HG03575 (cell line): ENCODE results near the gene ZNF547.
"Not testable (repeated sequence)": the region's sequence is repeated elsewhere in the genome, so short reads cannot be mapped to it uniquely, and the experiment has no call there.

Experiments
- ATAC-seq: cut with Tn5 transposase; IDR thresholded peaks from one replicate; pipeline ENCODE4 v1.9.1; 2021; ENCODE audit not compliant: unreplicated experiment, insufficient number of reproducible peaks, low FRiP score; ENCODE audit errors: extremely low read depth

ZNF547 gene

DNA sequence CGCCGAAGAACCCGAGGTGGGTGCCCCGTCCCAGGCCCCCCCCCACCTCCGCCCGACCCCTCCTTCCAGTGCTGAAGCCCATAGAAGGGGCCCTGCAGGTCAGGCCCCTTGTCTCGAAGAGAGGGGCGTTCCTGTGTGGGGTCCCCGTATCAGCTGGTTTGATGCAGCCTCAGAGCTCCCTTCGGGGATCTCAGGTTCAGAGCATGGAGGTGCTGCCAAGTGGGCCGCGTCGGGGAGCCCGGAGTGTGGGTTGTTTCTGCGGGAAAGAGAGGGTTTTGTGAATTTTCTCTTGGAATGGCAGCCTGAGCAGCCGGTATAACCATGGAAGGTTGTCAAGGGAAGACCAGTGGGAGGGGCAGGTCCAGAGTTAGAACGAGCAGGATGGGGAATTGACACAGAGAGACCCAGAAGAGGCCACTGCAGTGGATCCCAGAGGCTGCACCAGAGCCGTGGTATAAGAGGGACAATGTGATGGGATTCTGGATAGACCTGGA is 384 bp downstream of the ZNF547 start:
- ATAC-seq, result no peak

DNA sequence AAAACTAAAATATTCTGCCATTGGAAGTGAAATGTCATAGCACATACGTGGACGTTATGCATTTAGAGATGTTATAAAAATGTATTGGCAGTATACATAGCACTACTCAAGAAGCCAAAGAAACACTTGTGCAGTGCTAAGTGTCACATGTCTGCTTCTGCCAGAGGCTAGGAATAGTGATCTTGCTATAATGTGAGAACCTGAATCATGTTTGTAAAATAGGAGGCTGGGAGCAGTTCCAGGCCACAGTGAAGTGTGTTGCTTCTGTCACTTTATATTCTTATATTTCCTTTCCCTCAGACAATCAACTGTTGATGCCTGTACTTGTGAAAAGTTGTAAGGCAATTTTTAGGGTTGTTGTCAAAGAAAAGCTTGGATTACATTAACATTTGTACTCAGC is 3.4 kb downstream of the ZNF547 start:
- ATAC-seq, result no peak

DNA sequence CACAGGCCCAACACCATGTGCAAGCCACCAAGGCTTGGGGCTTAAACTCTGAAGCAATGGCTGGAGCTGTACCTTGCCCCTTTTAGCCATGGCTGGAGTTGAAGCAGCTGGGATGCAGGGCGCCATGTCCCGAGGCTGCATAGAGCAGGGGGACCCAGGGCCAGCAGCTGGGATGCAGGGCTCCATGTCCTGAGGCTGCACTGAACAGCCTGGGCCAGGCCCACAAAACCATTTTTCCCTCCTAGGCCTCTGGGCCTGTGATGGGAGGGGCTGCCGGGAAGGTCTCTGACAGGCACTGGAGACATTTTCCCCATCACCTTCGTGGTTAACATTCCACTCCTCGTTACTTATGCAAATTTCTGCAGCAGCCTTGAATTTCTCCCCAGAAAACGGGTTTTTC is 10.8 kb downstream of the ZNF547 start:
- ATAC-seq, result no peak

GRCh38 chr19:57374647-57375046 is 11.3 kb downstream of the ZNF547 start:
- not testable (repeated sequence) for ATAC-seq

- no peak for ATAC-seq
These were observed 12.8 kb downstream of the ZNF547 start for GRCh38 chr19:57376151-57376550.

DNA sequence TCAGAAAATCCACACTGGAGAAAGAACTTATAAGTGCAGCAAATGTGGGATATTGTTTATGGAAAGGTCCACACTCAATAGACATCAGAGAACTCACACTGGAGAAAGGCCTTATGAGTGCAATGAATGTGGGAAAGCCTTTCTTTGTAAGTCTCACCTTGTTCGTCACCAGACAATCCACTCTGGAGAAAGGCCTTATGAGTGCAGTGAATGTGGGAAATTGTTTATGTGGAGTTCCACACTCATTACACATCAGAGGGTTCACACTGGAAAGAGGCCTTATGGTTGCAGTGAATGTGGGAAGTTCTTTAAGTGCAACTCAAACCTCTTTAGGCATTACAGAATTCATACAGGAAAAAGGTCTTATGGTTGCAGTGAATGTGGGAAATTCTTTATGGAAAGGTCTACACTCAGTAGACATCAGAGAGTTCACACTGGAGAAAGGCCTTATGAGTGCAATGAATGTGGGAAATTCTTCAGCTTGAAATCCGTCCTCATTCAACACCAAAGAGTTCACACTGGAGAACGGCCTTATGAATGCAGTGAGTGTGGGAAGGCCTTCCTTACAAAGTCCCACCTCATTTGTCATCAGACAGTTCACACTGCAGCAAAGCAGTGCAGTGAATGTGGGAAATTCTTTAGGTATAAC is 14.3 kb downstream of the ZNF547 start:
- ATAC-seq, result no peak

DNA sequence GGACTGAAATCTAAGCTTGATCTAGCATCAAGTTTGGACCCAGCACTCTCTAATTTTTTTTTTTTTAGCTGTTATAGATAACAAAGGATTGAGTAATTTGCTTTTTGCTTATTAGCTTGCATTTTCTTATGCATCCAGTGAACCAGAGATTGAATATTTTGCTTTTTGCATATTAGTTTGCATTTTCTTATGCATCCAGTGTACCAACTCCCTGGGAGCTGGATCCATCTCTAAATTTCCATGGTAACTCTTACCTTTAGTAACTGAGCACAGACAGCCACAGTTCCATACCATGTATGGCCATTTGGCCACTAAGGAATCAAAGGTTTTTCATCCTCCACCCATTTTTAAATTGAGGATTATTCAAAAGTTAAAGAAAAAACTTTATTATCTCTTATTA is 17.6 kb downstream of the ZNF547 start:
- no peak for ATAC-seq

DNA sequence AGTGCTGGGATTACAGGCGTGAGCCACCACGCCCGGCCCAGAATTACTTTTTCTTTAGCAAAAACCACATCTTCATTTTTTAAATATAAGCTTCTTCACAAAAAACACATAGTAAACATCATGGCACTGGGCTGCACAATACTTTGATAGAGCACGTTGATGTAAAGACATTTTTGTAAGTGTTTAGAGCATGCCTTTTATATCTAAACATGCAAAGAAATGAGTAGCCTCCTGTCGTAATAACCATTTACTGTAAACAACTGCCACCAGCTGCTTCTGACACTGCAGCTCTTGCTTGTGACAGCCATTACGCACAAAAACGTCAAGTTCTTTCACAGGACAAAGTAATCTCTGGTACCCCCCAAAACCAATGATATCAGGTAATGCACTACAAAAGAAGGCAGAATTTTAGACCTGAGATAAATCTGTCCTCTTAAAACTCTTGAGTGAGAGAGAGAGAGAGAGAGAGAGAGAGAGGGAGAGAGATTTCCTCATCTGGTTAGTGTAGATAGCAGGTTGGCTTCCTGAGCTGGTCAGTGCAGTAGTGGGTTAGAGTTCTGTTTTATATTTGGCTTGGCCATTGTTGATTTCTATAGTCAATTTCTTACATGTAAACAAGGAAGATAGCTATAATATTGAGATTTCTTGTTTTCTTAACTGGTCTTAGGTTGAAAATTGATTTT is 19.6 kb downstream of the ZNF547 start:
- no peak for ATAC-seq

GRCh38 chr19:57389194-57389729 is 25.9 kb downstream of the ZNF547 start:
- peak; percentile 14 for ATAC-seq

DNA sequence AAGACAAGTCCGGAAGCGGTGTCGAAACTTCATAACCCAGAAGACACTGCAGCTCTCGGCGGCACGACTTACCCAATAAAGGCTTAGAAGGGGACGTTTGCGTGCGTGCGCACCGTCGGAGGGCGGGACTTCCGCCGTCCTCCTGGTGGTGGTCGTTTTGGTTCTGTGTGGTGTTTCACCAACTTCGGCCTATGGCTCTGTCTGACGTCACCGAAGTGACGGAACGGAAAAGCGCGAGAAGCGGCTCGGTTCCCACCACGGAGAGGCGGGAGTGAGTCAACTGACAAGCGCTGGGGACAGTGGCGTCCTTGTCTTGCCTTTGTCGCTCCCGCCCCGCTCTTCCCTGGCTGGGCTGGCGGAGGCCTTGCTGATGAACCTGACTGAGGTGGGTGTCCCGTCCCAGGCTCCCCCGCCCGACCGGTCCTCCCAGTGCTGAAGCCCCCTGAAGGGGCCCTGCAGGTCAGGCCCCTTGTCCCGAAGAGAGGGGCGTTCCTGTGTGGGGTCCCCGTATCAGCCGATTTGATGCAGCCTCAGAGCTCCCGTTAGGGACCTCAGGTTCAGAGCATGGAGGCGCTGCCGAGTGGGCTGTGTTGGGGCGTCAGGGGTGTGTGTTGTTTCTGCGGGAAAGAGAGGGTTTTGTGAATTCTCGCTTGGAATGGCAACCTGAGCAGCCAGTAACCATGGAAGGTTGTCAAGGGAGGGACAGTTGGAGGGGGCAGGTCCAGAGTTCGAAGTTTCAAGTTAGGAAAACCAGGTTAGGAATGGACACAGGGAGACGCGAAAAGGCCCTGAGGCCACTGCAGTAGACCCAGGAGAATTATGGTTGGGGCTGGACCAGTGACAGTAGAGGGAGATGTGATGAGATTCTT is 26.6 kb downstream of the ZNF547 start, which contains the start of gene ZNF548:
Gene ZNF548 (plus strand): TSS at position 125 of the 869 bp plus-strand sequence. CDS start 246 bp downstream, at position 371.
- ATAC-seq, result peak; percentile 89

- ATAC-seq, result no peak
These were observed 32.4 kb downstream of the ZNF547 start for GRCh38 chr19:57395710-57396109.

DNA sequence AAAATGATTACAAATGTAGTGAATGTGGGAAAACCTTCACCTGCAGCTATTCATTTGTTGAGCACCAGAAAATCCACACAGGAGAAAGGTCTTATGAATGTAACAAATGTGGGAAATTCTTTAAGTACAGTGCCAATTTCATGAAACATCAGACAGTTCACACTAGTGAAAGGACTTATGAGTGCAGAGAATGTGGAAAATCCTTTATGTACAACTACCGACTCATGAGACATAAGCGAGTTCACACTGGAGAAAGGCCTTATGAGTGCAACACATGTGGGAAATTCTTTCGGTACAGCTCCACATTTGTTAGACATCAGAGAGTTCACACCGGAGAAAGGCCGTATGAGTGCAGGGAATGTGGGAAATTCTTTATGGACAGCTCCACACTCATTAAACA is 35.5 kb downstream of the ZNF547 start:
- no peak for ATAC-seq

- ATAC-seq, result no peak
These were observed 40.6 kb downstream of the ZNF547 start for GRCh38 chr19:57403737-57404563.

GRCh38 chr19:57406516-57407123 is 43.3 kb downstream of the ZNF547 start:
- no peak for ATAC-seq

DNA sequence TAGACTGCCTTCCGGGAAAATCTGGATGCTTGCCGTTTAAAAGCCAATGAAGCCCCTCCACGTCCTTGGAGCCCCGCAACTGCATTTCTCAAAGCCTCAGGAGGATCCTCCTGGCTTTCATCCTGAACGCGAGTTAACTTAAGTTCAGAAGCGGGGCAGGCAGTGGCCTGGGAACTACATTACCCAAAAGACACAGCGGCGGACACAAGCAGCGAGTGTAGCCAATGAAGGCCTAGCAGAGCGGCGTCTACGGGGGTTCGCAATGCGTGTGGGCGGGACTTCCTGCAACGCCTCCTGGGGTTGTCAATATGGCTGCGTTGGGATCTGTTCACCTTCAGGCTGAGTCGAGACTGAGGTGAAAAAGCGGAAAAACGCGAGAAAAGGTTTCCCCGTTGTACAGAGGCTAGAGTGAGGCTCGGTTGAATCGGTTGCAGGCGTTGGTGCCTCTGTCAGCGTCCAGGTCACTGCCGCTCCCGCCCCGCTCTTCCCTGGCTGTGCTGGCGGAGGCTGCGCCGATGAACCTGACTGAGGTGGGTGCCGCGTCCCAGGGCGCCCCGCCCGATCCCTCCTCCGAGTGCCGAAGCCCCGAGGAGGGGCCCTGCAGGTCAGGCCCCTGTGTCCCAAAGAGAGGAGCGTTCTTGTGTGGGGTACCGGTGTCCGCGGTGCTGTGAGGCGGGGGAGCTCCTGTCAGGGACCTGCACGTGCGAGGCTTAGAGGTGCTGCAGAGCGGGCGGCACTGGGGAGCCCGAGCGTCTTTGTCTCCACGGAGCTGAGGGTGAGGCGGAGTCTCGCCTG is 47.7 kb downstream of the ZNF547 start, which contains the start of gene ZNF17:
Gene ZNF17 (plus strand): TSS at position 285 of the 795 bp plus-strand sequence. CDS start 2,455 bp downstream, outside the sequence.
- ATAC-seq, result no peak

- ATAC-seq, result no peak
These were observed 56.1 kb downstream of the ZNF547 start for GRCh38 chr19:57419439-57419838.

DNA sequence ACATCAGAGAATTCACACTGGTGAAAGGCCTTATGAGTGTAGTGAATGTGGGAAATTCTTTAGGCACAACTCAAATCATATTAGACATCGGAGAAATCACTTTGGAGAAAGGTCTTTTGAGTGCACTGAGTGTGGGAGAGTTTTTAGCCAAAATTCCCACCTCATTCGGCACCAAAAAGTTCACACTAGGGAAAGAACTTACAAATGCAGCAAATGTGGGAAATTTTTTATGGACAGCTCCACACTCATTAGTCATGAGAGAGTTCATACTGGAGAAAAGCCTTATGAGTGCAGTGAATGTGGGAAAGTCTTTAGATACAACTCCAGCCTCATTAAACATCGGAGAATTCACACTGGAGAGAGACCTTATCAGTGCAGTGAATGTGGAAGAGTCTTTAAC is 57.7 kb downstream of the ZNF547 start:
- no peak for ATAC-seq
